C4-2B (cell line): Measurements from ENCODE around the gene CASQ2.

Experiments used
- ZFX ChIP-seq: fragments of 450-650 bp; IDR thresholded peaks from 2 replicates; pipeline ENCODE4 v1.6.1; 2017
- TF ChIP-seq, protein P1 (sequence below): fragments of 450-650 bp; conservative IDR thresholded peaks from 2 replicates; pipeline ENCODE4 v1.5.1; 2017; ENCODE audit warnings: mild to moderate bottlenecking

- TF ChIP-seq, protein P1, sequence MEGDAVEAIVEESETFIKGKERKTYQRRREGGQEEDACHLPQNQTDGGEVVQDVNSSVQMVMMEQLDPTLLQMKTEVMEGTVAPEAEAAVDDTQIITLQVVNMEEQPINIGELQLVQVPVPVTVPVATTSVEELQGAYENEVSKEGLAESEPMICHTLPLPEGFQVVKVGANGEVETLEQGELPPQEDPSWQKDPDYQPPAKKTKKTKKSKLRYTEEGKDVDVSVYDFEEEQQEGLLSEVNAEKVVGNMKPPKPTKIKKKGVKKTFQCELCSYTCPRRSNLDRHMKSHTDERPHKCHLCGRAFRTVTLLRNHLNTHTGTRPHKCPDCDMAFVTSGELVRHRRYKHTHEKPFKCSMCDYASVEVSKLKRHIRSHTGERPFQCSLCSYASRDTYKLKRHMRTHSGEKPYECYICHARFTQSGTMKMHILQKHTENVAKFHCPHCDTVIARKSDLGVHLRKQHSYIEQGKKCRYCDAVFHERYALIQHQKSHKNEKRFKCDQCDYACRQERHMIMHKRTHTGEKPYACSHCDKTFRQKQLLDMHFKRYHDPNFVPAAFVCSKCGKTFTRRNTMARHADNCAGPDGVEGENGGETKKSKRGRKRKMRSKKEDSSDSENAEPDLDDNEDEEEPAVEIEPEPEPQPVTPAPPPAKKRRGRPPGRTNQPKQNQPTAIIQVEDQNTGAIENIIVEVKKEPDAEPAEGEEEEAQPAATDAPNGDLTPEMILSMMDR = no peak
- TF ChIP-seq ZFX = no peak
These were observed 77.5 kb downstream of the CASQ2 start for GRCh38 chr1:115690972-115691371.
